ENCODE data around the gene HIPK2.
A peak's percentile ranks its signal among the peaks of the same experiment; 100 is the strongest.

Gene HIPK2

GRCh38 chr7:139777133-139777891 is 486 bp downstream of the HIPK2 start:
- peak; percentile 73 for FAIRE-seq
- TF ChIP-seq POLR2A (IDR thresholded peaks at IDR 0.05; ENCODE audit: low read depth, low read length), result no peak
- TF ChIP-seq POLR2AphosphoS5 (IDR thresholded peaks at IDR 0.05; ENCODE audit: low read depth, low read length), result no peak
- no peak for TF ChIP-seq TAF1 (IDR thresholded peaks at IDR 0.05; ENCODE audit: borderline replicate concordance, low read depth, low read length)
- peak; percentile 38 for DNase-seq (ENCODE audit: insufficient read length)

GRCh38 chr7:139776486-139777132 is 1.2 kb downstream of the HIPK2 start:
- no peak for TF ChIP-seq POLR2A (IDR thresholded peaks at IDR 0.05; ENCODE audit: low read depth, low read length)
- no peak for TF ChIP-seq TAF1 (IDR thresholded peaks at IDR 0.05; ENCODE audit: borderline replicate concordance, low read depth, low read length)
- no peak for TF ChIP-seq POLR2AphosphoS5 (IDR thresholded peaks at IDR 0.05; ENCODE audit: low read depth, low read length)
- FAIRE-seq (peak; percentile 56), DNase-seq (ENCODE audit: insufficient read length) (no peak)

DNA sequence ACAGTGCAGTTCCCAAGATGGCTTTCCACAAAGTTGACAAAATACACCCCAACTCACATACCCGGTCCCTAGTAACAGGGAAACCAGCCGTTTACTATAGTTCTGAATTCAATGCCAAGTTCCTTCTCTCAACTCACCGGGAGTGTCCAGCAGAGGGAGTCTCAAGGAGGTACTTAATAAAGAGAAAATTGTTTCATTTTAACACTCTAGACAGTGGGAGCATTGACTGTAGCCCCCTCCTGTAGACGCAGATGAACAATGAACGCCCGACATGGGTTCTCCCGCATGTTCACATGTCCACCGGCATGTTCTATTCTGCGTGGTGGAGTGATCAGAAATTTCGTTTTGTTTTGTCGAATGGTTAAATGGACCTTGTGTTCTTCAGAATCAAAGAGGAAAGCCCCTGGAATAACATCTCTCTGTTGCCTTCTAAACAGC is 1.9 kb downstream of the HIPK2 start:
- TF ChIP-seq POLR2AphosphoS5 (IDR thresholded peaks at IDR 0.05; ENCODE audit: low read depth, low read length), result peak; percentile 36; the same call in 1 of the 2 replicates
- TF ChIP-seq POLR2A (IDR thresholded peaks at IDR 0.05; ENCODE audit: low read depth, low read length), result 0 out of 2 replicates have a peak, but pooled peaks have one; percentile 28
- TF ChIP-seq TAF1 (IDR thresholded peaks at IDR 0.05; ENCODE audit: borderline replicate concordance, low read depth, low read length), result peak; percentile 29; the same call in 1 of the 2 replicates
- DNase-seq (ENCODE audit: insufficient read length), result peak; percentile 28
- FAIRE-seq, result peak; percentile 78

DNA sequence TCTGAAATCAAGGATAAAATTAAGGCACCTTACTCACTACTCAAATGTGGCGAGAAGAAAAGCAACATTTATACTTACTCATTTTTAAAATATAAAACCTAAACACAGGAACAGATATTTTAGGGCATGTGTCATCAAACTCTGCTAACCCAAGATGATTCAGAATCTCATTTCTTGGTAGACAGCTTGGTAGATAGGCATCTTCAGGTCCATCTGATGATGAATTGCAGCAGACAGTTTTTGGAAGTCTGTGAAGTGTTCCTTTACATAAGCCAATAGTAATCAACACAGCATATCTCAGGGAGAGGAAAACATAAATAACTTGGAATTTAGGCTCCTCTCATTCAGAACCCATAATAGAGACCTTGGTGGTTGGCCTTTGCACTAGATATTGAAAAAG is 3.4 kb downstream of the HIPK2 start:
- no peak for DNase-seq (ENCODE audit: insufficient read length)
- TF ChIP-seq POLR2A (IDR thresholded peaks at IDR 0.05; ENCODE audit: low read depth, low read length), result no peak
- no peak for TF ChIP-seq POLR2AphosphoS5 (IDR thresholded peaks at IDR 0.05; ENCODE audit: low read depth, low read length)
- no peak for TF ChIP-seq TAF1 (IDR thresholded peaks at IDR 0.05; ENCODE audit: borderline replicate concordance, low read depth, low read length)
- FAIRE-seq, result no peak

DNA sequence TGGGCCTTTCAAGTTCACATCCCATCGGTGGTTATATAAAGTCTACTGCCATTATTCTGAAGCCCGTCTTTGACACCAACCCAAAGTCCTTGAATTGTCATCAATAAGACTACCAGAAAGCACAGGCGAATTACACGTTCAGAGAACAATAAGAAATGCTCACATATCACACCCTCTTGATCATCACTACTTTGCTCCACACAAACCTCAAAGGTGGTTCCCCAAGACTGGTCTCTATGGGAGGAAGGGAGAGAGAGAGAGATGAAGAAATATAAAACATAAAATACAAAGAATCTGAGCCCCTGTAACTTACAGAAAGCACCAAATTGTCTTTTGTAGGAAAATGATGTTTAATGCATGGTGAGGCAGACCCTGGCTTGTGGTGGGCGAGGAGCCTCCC is 4.4 kb downstream of the HIPK2 start:
- no peak for TF ChIP-seq TAF1 (IDR thresholded peaks at IDR 0.05; ENCODE audit: borderline replicate concordance, low read depth, low read length)
- no peak for TF ChIP-seq POLR2AphosphoS5 (IDR thresholded peaks at IDR 0.05; ENCODE audit: low read depth, low read length)
- TF ChIP-seq POLR2A (IDR thresholded peaks at IDR 0.05; ENCODE audit: low read depth, low read length), result no peak
- no peak for FAIRE-seq
- no peak for DNase-seq (ENCODE audit: insufficient read length)

DNA sequence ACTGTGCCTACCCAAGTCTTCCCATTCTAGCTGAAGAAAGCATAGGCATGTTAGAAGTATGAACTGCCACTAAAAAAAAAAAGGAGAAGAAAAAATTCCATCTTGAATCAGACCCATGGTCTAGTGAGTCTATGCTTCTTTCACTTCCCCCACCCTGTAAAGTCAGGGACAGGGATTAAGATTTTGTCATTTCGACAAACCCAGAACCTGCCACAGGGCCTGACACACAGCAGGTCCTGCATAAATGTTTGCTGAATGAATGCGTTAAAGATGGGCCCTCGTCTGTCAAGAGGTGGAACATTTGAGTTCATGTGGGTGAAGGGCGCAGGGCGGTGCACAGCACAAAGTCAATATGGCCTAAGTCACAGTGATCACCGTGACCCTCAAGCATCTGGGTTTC is 4.9 kb downstream of the HIPK2 start:
- TF ChIP-seq TAF1 (IDR thresholded peaks at IDR 0.05; ENCODE audit: borderline replicate concordance, low read depth, low read length) (no peak), POLR2AphosphoS5 (IDR thresholded peaks at IDR 0.05; ENCODE audit: low read depth, low read length) (no peak), POLR2A (IDR thresholded peaks at IDR 0.05; ENCODE audit: low read depth, low read length) (no peak)
- DNase-seq (ENCODE audit: insufficient read length) (no peak), FAIRE-seq (no peak)

DNA sequence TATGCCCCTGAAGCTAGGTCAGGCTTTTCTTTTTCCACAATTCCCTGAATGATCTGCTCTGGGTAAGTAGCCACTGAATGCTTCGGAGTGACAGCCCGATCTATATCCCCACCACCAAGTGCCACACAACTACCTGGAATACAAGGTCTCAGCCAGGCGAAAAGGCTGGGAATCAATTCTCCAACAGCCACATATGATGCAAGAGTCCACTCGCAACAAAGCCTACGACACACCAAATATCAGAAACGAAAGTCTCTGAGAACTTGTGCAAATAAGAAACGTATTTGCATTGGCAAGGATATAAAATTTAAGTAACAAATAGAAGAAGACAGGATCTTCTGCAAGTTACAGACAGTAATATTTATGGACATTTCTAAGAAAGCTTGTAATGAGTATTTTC is 5.7 kb downstream of the HIPK2 start:
- FAIRE-seq, result no peak
- no peak for DNase-seq (ENCODE audit: insufficient read length)
- TF ChIP-seq TAF1 (IDR thresholded peaks at IDR 0.05; ENCODE audit: borderline replicate concordance, low read depth, low read length), result no peak
- no peak for TF ChIP-seq POLR2A (IDR thresholded peaks at IDR 0.05; ENCODE audit: low read depth, low read length)
- TF ChIP-seq POLR2AphosphoS5 (IDR thresholded peaks at IDR 0.05; ENCODE audit: low read depth, low read length), result no peak

DNA sequence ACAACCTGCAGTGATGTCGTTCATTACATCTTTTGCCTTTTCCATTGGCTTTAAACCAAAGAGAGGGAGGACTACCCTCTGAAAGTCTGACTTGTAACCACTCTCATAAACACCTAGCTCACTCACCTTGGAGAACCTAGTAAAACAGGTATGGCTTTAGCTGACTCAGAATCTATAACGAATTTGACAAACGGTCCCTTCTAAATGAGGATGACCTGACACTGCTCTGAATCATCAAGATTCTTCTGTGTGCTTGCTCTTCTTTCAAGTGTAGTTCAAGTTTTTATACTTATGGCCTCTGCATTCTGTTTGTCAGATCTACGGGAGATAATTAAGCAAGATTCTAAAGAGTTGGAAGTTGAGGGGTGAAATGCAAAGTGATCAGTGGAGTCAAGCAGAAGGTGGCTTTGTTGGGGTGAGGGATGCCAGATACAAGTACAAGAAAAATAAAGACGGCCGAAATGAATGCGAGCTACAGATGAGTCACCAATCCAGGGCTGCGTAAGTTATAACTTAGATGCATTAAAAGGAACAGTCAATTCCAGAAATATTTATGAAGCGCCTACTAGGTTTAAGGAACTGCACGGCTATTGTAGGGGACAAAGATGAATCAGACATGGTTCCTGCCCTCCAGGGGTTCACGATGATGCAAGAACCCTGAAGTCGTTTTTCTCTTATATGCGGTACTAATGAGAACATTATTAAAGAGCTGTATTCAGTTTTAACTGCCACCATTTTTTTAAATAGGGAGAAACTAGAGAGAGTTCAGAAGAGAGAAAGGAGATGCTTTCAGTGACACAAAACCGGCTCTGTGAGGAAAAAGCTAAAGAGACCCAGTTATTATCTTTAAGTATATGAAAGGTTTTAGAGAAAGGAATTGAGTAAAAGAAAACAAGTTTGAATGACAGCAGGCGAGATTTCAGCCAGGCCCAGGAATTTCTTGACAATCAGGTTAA is 6.5 kb downstream of the HIPK2 start:
- DNase-seq (ENCODE audit: insufficient read length) (no peak), FAIRE-seq (no peak)
- no peak for TF ChIP-seq POLR2A (IDR thresholded peaks at IDR 0.05; ENCODE audit: low read depth, low read length)
- TF ChIP-seq TAF1 (IDR thresholded peaks at IDR 0.05; ENCODE audit: borderline replicate concordance, low read depth, low read length), result no peak
- no peak for TF ChIP-seq POLR2AphosphoS5 (IDR thresholded peaks at IDR 0.05; ENCODE audit: low read depth, low read length)

DNA sequence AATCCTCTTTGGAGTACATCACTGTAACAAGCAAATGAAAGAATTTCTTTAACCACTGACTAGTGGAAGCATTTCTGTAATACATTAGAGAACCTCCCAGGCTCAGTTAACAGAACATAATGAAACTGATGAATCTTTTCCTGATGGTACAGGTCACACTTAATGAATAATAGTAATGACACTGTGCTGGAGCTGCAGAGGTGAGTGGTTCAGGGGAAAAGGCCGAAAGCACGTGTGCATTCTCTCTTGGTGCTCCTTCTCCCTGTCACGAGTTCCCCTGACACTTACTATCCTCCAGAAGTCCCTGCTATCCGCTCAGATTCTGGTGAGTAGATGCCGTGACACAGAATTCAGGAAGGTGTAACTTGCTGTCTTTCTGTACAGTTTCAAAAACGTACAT is 8.0 kb downstream of the HIPK2 start:
- TF ChIP-seq POLR2AphosphoS5 (IDR thresholded peaks at IDR 0.05; ENCODE audit: low read depth, low read length) (no peak), TAF1 (IDR thresholded peaks at IDR 0.05; ENCODE audit: borderline replicate concordance, low read depth, low read length) (no peak), POLR2A (IDR thresholded peaks at IDR 0.05; ENCODE audit: low read depth, low read length) (no peak)
- DNase-seq (ENCODE audit: insufficient read length) (no peak), FAIRE-seq (no peak)

- DNase-seq (ENCODE audit: insufficient read length) (no peak), FAIRE-seq (no peak)
- no peak for TF ChIP-seq TAF1 (IDR thresholded peaks at IDR 0.05; ENCODE audit: borderline replicate concordance, low read depth, low read length)
- no peak for TF ChIP-seq POLR2A (IDR thresholded peaks at IDR 0.05; ENCODE audit: low read depth, low read length)
- no peak for TF ChIP-seq POLR2AphosphoS5 (IDR thresholded peaks at IDR 0.05; ENCODE audit: low read depth, low read length)
These were observed 8.7 kb downstream of the HIPK2 start for GRCh38 chr7:139769066-139769465.

GRCh38 chr7:139768249-139768824 is 9.5 kb downstream of the HIPK2 start:
- TF ChIP-seq POLR2AphosphoS5 (IDR thresholded peaks at IDR 0.05; ENCODE audit: low read depth, low read length) (no peak), POLR2A (IDR thresholded peaks at IDR 0.05; ENCODE audit: low read depth, low read length) (no peak), TAF1 (IDR thresholded peaks at IDR 0.05; ENCODE audit: borderline replicate concordance, low read depth, low read length) (no peak)
- DNase-seq (ENCODE audit: insufficient read length) (no peak), FAIRE-seq (no peak)
